ENCODE results near the gene TRAK1.
A peak's percentile ranks its signal among the peaks of the same experiment; 100 is the strongest.

The TRAK1 gene

DNA sequence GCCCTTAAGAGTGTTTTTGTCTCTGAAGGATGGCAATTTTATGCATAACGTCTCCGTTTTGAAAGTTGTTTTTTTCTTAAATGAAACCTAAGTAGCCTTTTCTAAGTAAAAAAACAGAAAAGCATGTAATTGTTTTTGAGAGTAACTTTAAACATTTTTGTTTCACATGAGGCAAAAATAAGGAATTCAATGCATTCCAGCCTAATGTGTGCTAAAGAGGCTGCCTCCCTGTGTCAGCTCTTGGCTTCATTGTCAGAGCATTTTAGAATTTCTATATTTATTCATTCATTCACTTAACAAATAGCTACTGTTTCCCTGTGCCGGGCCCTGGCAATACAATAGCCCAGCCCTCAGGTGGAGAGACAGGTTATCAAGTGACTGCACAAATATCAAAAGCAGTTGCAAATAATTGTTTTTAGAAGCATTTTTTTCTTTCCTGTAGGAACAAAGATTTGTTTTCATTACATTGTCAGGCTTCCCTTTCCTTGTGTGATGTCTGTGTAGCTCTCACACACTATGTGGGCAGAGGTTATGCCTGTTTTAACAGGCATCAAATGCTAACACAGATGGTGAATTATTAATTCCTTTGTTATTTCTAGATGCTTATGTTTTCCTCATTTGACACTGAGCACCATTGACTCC is 93.0 kb downstream of the TRAK1 start:
- DNase-seq, result no peak

DNA sequence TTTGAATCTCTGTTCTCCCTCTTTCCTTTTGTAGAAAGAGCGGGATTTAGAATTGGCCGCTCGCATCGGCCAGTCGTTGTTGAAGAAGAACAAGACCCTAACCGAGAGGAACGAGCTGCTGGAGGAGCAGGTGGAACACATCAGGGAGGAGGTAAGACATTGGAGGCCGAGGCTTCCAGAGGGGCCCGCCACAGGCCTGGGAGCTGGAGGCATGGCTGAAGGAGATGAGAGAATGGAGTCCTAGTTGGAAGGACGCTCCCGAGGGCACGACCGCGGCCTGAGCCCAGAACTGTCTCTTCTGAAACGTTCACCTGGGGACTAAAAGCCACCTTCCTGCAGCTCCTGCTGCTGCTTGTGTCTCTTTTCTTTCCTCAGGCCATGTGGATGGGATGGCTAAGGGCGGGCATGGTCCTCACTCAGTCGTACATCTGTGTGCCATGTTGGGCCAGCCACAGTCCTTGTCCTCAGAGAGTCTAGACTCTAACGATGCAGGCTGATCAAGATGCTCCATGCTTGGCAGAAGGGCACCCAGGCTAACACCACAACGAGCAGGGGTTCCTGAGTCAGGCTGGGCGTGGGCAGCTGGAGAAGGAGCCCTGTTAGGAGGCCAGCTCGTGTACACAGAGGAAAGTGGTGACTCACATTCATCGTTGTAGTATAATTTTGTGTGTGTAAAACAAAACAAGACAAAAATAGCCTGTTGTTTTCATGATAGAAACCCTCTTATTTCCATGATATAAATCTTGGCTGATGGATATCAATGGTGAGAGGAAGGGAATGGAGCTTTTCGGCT is 93.7 kb downstream of the TRAK1 start:
- no peak for DNase-seq

DNA sequence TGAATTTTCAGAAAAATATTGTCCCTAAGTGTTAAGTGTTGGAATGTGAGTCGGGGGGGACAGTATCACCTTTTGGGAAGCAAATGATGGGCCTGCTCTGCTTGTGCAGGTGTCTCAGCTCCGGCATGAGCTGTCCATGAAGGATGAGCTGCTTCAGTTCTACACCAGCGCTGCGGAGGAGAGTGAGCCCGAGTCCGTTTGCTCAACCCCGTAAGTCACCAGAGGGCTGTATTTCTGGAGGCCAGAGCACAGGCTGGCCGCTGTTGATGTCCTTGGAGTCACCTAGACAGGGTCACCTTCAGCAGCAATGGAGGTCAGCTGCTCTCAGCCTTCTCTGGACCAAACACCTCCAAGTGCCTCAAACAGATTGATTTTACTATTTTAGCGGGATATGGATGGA is 96.8 kb downstream of the TRAK1 start:
- DNase-seq, result no peak

DNA sequence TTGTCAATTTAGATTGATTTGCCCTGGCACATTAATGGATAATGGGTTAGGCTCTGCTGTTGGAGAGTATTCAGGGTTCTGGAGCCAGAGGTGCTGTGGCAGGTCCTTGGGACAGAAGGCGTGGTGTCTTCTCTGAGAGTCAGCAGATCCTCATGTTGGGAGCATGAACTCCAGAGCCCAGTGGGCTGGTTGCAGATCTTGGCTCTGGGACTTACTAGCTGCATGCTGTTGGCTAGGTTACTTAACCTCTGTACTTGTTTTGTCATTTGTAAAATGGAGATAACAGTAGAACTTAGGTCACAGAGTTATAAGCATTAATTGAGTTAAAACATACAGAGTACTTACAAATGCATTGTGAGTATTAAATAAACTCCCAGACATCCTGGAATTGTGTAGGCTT is 97.2 kb downstream of the TRAK1 start:
- no peak for DNase-seq

DNA sequence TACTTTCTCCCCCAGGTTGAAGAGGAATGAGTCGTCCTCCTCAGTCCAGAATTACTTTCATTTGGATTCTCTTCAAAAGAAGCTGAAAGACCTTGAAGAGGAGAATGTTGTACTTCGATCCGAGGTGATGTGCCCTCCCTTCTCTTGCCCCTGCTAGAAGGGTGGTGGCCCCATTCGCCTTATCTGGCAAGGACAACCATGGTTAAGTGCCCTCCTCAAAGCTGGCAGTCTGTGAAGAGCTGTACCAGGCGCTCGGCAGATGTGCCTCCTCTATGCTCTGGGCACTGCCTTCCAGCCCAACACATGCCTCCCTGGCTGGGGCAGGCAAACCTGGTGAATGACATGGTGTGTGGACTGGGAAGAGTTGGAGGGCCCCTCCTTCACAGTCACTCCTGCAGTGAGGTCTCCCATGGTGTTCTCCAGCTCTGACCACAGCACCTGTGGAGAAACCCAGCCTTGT is 97.9 kb downstream of the TRAK1 start:
- no peak for DNase-seq

DNA sequence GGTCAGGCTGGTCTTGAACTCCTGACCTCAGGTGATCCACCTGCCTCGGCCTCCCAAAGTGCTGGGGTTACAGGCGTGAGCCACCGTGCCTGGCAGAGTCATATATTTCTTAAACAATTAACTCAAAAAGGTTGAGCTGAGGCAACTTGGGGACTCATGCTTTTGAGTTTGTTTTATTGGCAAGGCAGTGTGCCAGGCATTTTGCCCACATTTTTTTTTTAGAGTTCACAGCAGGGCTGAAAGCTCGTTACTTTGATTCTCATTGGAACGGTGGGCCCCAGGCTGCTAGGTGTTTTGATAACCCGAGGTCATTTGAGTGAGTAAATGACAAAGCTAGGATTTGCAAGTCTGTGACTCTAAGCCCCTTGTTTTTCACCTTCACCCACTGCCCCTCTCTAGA is 98.6 kb downstream of the TRAK1 start:
- DNase-seq, result no peak

DNA sequence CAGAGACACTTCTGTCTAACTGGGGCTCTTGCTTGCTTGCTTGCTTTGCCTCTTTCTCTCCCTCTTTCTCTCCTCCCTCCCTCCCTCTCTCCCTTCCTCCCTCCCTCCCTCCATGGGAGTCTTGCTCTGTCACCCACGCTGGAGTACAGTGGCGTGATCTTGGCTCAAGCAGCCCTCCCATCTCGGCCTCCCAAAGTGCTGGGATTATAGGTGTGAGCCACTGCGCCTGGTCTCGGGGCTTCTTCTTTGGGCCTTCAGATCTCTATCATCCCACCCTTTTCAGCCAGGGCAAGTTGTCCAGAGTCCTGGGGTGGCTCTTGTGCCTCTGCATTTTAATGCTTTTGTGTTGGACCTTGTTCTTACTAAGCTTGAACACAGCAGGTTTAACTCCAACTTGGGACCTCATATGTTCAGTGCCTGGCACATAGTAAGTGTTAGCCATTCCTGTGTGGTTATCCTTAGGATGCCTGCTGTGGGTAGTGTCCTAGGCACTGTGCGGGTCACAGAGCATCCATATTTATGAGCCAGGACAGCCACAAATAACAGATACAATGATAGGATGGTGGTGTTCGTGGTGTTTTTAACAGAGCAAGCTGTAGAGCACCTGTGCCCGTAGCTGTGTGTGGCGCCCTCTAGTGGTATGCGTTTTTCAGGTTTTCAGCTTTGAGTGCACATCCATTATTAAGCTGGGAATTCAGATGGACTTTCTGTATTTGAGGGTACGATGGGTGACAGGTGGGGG is 99.7 kb downstream of the TRAK1 start:
- peak; percentile 40 for DNase-seq

DNA sequence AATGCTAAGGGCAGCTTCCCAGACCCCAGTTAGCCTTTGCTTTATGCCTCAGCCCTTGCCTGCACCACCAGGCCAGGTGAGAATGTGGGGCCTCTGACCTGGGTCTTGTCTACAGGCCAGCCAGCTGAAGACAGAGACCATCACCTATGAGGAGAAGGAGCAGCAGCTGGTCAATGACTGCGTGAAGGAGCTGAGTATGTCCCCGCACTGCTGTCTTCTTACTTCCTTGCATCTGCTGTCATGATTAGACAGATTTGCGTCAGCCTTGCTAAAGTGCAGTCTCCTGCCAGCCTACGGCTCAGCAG is 100.2 kb downstream of the TRAK1 start:
- no peak for DNase-seq

DNA sequence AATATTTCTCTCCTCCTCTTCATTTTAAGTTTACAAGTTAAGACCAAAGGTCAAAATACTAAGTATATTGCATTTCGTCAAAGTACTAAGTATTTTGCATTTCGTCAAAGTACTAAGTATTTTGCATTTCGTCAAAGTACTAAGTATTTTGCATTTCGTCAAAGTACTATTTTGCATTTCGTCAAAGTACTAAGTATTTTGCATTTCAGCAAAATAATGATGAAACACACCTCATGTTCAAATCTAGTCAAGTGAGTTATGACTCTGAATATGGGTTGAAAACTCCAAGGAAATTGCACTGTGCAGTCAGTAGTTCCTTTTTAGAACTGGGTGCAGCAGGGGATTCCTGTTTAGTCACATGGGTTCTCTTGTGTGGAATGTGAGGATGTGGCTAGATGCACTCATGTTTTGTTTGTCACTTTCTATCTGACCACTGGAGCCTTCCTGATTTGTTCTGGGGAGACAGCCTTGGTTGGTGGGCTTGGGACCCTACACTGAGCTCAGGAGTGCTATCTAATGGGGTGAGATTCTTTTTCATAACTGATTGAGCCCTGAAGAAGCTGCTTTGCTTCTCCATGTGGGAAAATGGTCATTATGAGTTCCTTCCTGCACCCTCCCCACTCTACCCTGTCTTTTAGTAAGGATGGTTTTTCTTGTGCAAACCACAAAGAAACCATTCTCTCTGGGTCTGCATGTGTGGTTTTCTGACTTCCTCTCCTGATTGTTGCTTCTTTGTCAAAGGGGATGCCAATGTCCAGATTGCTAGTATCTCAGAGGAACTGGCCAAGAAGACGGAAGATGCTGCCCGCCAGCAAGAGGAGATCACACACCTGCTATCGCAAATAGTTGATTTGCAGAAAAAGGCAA is 101.4 kb downstream of the TRAK1 start:
- no peak for DNase-seq

DNA sequence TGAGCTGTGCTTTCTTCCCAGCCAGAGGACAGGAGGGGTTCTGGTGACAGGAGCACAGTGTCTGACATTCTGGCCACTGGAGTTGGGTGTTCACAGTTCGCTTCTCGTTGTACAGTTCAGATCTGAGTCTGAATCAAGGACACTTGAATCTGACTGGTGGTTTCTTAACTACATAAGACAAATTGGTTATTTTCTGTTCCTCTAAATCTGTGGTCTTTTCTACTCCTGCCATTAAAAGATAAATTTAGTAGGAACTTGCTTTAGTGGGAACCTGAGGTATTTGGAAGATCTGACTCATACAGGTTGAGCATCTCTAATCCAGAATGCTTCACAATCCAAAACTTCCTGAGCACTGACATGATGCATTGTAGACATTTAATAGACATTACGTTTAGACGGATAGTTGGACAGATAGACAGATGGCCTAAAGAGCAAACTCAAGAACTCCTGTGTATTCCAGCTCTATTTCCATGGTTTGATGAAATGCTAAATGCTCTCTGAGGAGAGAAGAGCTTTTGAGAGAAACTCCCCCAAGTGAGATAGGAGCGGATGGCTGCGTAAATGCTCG is 103.9 kb downstream of the TRAK1 start:
- no peak for DNase-seq

DNA sequence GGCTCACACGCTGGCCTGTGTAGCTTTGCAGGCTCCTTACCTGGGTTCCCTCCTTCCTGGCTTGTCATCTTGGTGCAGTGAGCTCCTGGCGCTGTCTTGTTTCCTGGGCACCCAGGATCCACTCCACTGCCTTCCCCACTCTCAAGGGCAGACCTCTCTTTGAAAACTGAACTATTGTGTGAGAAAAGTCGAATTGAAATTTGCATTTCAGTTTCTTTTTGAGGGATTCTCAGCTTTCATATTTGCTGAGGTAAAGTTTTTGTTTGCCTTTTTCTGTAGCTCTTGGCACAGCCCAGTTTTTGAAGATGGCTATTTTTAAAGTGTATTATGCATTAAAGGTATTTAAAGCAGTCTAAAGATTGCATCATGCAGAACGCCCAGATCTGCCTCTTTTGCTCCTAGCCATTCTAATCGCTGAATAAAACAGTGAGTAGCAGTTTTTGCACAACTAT is 104.7 kb downstream of the TRAK1 start:
- no peak for DNase-seq

DNA sequence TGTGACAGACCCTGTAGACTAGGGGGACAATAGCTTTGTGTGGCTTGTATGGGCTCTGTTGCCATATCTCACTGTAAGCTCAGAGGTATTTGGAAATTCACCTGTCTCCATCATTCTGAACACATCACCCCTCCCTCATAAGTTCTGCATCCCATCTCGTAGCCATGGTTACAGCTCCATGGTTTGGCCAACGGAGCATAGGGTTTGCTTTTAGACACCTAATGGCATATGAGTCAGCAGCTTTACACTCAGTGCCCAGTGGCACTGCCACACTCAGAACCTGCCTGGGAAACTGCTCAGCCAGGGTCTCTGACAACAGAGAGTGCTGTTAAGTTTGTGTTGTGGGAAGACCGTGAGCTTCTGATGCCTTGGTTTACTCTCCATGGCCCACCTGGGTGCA is 107.6 kb downstream of the TRAK1 start:
- no peak for DNase-seq

DNA sequence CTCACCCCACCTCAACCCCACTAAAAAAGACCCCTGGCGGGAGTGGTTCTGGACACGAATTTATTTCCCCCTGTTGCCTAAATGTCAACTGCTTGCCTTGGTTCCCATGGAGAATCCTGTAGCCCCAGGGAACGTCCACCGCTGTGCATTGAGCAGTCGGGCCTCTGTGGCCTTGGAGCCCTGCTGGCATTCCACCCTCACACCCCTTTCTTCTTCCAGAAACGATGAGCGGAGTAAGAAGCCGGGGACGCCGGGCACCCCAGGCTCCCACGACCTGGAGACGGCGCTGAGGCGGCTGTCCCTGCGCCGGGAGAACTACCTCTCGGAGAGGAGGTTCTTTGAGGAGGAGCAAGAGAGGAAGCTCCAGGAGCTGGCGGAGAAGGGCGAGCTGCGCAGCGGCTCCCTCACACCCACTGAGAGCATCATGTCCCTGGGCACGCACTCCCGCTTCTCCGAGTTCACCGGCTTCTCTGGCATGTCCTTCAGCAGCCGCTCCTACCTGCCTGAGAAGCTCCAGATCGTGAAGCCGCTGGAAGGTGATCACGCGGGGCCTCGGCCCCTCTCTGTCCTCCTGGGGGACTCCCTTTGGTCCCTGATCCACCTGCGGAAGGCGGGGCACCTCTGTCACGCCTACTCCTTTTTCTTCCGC is 111.2 kb downstream of the TRAK1 start:
- no peak for DNase-seq

DNA sequence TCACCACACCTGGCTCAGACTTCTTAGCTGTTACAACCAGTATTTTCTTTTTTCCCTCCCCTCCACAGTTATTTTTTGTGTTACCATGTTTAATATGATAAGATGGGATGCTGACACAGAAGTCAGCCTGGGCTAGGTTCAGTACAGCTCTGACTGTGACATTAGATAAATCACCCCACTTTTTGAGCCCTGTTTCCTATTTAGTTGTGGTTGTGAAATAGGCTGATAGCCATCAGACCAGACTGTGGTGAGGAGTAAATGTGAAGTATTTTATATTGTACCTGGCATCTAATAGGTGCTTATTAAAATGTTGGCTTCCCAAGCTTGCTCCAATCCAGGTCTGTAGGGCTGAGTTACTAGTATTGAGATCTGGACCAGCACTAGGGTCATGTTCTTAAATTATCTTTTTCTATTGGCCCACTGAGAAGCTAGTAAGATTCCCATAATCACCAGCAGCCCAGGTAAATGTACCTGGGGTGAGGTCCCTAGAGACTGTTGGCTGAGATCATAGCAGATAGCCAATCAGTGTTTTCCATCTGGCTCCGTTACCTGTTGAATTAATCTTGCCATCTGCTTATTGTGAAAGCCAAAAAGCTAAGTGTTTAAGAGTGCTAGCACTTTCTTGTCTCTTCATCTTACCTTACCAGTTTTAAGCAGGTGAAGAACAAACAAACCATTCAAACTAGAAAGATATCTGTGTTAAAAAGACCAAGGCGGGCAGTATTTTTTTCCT is 113.9 kb downstream of the TRAK1 start:
- no peak for DNase-seq

DNA sequence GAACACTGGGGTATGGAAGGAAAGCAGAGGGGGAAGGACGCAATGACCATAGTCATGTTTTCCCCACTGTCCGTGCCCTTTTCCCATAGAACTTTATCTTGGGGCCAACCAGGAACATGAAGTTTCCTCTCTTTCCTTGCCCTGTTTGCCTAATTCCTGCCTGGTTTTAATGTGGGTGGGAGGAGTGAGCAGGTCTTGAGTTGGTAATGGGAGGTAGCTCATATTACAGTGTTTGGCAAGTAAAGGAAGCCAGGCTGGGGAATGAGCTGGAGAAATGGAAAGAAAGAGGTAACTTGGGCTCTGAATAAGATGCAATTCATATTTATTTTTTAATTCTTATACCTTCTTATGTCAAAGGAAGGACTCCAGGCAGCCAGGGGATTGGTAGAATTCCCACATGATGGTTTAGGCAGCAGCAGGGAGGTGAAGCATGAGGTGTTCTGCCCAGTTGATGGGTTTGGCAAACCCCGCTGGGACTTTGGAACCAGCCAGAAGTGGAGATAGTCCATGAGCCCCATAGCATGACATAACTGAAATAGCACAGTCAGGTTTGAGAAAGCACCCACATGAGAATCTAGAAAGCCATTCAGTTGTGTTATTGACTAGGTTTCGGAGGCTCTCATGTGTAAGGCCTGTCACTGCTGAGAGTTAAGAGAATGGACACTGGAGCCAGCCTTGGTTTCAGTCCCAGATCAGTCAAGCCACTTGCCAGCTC is 114.8 kb downstream of the TRAK1 start:
- no peak for DNase-seq

DNA sequence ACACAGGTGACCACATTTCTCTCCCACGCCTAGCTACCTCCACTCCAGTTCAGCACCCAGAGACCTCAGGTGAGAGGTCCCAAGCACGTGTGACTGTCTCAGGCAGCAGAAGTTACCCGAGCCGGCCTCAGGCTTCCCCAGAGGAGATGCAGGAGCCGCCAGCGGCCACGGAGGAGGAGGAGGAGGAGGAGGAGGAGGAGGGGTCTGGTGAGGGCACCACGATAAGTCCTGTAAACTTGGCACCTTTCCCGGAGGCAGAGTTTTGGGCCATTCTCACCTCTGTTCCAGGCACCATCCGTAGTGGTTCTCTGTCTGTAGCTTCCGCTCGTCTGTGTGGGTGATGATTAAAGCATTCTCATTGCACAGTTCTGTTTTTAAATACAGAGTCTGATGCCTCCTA is 118.8 kb downstream of the TRAK1 start:
- DNase-seq, result no peak

DNA sequence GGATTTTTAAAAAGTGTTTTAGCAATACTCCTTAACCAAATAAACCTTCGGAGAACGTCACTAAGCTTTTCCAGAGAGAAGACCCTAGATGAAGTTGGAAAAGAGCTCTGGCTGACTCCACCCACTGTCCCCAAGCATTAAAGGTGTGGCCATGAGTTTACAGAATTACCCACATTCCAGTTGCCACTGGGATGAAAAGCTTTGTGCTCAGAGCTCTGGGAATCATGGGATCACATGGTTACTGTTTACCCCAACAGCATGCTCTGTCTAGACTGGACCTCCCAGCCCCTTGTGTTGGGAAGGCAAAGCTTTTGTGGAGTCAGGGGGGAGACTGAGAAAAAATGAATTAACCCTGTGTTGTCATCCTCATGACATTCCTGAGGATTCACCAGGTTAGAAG is 119.6 kb downstream of the TRAK1 start:
- no peak for DNase-seq

DNA sequence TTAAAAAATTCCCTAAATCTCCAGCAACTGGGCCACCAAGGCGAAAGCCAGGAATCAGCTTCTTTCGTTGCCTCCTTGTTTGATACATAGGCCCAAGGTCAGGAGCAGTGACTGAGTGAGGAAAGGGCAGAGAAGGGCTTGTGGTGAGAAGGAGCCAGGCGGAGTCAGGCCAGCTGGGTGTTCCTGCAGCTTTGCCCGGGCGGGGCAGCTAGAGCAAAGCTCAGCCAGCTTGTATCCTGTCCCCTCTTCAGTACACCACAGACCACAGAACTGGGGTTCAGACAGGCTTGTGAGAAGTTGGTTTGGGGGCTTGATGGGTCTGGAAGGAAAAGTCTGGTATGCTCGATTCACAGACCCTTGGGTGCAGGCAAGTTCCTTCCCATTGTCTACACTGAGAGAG is 122.3 kb downstream of the TRAK1 start:
- no peak for DNase-seq

DNA sequence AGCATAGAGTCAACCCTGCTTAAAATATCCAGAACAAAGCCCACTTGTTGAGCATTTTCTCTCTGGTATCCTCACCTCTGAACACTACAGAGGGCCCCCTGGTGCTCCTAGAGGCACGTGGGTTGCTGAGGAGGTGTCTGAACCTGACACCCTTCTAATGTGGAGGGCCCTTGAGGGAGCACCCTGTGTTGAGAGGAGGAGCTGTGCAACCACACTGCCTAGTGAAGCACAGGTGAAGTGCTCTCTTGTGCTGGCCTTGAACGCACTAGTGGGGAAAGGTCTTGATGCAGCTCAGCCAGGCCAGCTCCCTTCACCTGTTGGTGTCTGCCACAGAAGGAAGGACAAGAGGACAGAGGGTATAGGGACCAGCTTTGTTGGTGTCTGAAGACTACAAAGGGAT is 122.9 kb downstream of the TRAK1 start:
- DNase-seq, result no peak

DNA sequence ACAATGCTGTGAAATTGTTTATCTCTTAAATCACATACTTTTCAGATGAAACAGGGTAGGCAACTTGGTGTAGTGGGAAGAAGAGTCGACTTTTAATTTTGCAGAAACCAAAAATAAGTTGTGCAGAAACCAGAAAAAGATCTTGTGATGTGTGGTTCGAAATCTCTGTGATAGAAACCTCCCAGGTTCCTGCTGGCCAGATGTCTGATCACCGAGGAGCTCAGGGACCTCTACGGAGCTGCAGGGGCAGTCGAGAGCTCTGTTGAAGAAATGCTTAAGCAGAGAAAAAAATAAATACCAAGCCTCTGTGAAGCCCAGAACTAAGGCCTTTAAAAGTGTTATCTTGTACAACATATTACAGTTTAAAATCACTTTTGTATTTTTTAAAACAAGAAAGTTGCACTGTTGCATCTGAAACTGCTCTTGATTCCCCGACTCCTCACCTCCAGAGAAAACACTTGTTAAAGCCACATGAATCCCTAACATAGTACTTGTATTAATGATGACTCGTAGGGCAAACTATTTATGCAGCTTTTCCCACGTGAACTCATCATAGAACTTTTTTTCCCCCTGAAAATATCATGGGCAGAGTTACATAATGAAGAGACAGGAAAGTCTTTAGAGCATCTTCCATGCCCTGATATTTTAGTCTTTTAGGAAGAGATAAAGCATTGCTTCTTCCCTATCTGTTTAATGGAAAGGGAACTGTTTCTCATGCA is 123.6 kb downstream of the TRAK1 start:
- no peak for DNase-seq
